ACC112 (cell line): Measurements from ENCODE around the gene POLD1.

Source experiments
- H2AFZ ChIP-seq: fragments of 200-600 bp; sonication (generic); one replicate; pipeline ENCODE4 v1.6.0; 2017; ENCODE audit warnings: antibody characterized with exemption, low read length; ENCODE audit not compliant: unreplicated experiment
- H3K27ac ChIP-seq: fragments of 200-600 bp; sonication (generic); 2 replicates; pipeline ENCODE4 v1.5.1; 2014; ENCODE audit warnings: low read depth, mild to moderate bottlenecking, antibody characterized with exemption, low read length, moderate library complexity
- H3K27me3 ChIP-seq: fragments of 200-600 bp; sonication (generic); 2 replicates; pipeline ENCODE4 v1.6.1; 2014; ENCODE audit warnings: mild to moderate bottlenecking, antibody characterized with exemption, low read length, moderate library complexity, mixed read lengths; ENCODE audit not compliant: insufficient read depth
- H3K36me3 ChIP-seq: fragments of 200-600 bp; sonication (generic); 2 replicates; pipeline ENCODE4 v1.6.1; 2016; ENCODE audit warnings: mild to moderate bottlenecking, antibody characterized with exemption, low read length, moderate library complexity, mixed read lengths; ENCODE audit not compliant: insufficient read depth
- H3K4me1 ChIP-seq: fragments of 200-600 bp; sonication (generic); one replicate; pipeline ENCODE4 v1.6.1; 2016; ENCODE audit warnings: low read length, mixed read lengths; ENCODE audit not compliant: insufficient read depth, unreplicated experiment, control insufficient read depth
- H3K4me3 ChIP-seq: fragments of 200-600 bp; sonication (generic); 2 replicates; pipeline ENCODE4 v1.5.1; 2014; ENCODE audit warnings: mild to moderate bottlenecking, low read depth, low read length
- H3K79me2 ChIP-seq: fragments of 200-600 bp; sonication (generic); one replicate; pipeline ENCODE4 v1.6.0; 2016; ENCODE audit warnings: low read length; ENCODE audit not compliant: control insufficient read depth, unreplicated experiment, insufficient read depth

POLD1 gene

DNA sequence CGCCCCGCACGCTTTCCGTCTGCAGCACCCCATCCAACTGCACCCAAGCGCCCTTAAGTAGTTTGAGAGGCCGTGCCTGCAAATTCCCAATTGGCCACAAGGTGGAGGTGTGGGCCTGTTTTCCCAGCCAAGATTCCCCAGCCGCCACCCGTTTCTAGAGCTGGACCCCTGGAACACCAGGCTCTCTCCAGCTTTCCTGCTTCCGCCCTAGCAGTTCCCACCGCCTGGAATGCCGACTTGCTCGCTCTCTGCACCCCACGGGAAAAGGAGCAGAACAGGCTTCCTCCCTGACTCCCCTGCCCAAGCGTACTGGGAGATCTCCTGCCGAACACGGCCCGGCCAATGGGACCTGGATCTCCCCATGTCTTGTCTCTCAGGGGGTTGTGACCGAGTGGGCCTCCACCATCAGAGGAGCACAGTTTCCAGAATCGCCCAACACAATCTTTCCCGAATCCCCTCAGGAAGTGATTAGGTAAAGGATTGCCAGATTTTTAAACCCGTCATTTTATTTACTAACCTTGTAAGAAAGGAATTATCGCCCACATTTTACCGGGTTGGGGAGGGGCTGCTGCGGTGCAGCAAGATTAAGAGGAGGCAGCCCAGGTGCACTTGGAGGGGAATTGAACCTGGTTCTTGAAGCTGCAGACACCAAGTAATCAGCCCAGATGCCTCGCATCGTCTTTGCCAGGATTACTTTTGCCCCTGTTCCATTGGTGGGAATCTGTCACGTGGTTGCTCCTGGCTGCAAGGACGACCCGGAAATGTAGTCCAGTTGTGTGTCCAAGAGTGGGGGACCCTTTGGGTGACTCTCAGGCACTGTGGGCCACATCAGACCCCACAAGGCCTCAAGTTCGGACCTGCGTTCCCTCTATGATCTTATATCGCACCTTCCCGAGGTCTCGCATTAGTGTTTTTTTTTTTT lies 15.2 kb upstream of the POLD1 start:
- H3K27ac ChIP-seq, result no peak overlapping the region
- no peaks in the 10 kb centered on the region for H3K36me3 ChIP-seq
- H3K4me3 ChIP-seq, result peak overlapping the region; percentile 85
- no peaks in the 10 kb centered on the region for H3K4me1 ChIP-seq
- H3K27me3 ChIP-seq, result no peaks in the 10 kb centered on the region
- H3K79me2 ChIP-seq, result no peaks in the 10 kb centered on the region
- H2AFZ ChIP-seq, result peak overlapping the region; percentile 99

DNA sequence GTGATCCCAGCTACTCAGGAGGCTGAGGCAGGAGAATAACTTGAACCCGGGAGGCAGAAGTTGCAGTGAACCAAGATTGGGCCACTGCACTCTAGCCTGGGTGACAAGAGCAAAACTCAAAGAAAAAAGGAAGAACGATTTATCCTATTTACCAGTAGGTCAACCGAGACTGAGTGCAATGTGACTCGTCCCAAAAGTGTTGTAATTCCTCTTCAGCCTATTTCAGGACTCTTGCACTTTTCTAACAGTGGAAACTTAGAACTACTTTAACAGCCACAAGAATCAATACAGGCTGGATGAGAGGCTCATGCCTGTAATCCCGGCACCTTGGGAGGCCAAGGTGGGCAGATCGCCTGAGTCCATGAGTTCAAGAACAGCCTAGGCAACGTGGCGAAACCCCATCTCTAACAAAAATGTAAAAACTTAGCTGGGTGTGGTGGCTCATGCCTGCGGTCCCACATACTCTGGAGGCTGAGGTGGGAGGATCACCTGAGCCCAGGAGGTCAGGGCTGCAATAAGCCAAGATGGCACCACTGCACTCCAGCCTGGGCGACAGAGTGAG lies 12.2 kb upstream of the POLD1 start:
- Histone ChIP-seq H3K4me3 (no peak overlapping the region), H2AFZ (no peak overlapping the region), H3K4me1 (no peaks in the 10 kb centered on the region), H3K27ac (no peak overlapping the region), H3K36me3 (no peaks in the 10 kb centered on the region), H3K79me2 (no peaks in the 10 kb centered on the region), H3K27me3 (no peaks in the 10 kb centered on the region)

GRCh38 chr19:50376166-50377050 lies 7.7 kb upstream of the POLD1 start, which contains the start of gene NR1H2:
Gene NR1H2, plus strand, starts transcription at chr19:50376457. Its CDS starts 1,149 bp downstream, at chr19:50377606.
- Histone ChIP-seq H3K27ac (peak within 1 kb of the TSS; percentile 97), H2AFZ (peak within 1 kb of the TSS; percentile 59), H3K79me2 (peaks cover 3% of the 10 kb centered on the region), H3K27me3 (no peaks in the 10 kb centered on the region), H3K36me3 (no peaks in the 10 kb centered on the region), H3K4me3 (peak within 1 kb of the TSS; percentile 91), H3K4me1 (no peaks in the 10 kb centered on the region)

GRCh38 chr19:50377051-50377461 lies 7.1 kb upstream of the POLD1 start:
- peak overlapping the region; percentile 43; the same call in 1 of the 2 replicates for H3K4me3 ChIP-seq
- H3K79me2 ChIP-seq, result peaks cover 3% of the 10 kb centered on the region
- no peaks in the 10 kb centered on the region for H3K27me3 ChIP-seq
- H3K36me3 ChIP-seq, result no peaks in the 10 kb centered on the region
- H2AFZ ChIP-seq, result no peak overlapping the region
- H3K4me1 ChIP-seq, result no peaks in the 10 kb centered on the region
- no peak overlapping the region for H3K27ac ChIP-seq

GRCh38 chr19:50377517-50377916 lies 6.6 kb upstream of the POLD1 start:
- Histone ChIP-seq H3K4me1 (no peaks in the 10 kb centered on the region), H3K27ac (no peak overlapping the region), H3K27me3 (no peaks in the 10 kb centered on the region), H3K79me2 (peaks cover 3% of the 10 kb centered on the region), H3K36me3 (no peaks in the 10 kb centered on the region), H3K4me3 (no peak overlapping the region), H2AFZ (no peak overlapping the region)

DNA sequence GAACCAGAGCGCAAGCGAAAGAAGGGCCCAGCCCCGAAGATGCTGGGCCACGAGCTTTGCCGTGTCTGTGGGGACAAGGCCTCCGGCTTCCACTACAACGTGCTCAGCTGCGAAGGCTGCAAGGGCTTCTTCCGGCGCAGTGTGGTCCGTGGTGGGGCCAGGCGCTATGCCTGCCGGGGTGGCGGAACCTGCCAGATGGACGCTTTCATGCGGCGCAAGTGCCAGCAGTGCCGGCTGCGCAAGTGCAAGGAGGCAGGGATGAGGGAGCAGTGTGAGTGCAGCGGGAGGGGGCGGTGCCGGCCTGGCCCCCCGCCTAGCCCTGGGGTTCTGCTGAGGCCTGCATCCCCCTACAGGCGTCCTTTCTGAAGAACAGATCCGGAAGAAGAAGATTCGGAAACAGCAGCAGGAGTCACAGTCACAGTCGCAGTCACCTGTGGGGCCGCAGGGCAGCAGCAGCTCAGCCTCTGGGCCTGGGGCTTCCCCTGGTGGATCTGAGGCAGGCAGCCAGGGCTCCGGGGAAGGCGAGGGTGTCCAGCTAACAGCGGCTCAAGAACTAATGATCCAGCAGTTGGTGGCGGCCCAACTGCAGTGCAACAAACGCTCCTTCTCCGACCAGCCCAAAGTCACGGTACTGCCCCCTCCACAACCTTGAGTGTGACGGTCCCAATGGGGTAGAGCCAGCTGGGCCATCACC lies 5.8 kb upstream of the POLD1 start:
- Histone ChIP-seq H3K27me3 (no peaks in the 10 kb centered on the region), H3K27ac (no peak overlapping the region), H3K79me2 (peaks cover 3% of the 10 kb centered on the region), H3K4me3 (no peak overlapping the region), H2AFZ (no peak overlapping the region), H3K36me3 (no peaks in the 10 kb centered on the region), H3K4me1 (no peaks in the 10 kb centered on the region)

GRCh38 chr19:50378863-50379236 lies 5.3 kb upstream of the POLD1 start:
- no peak overlapping the region for H2AFZ ChIP-seq
- H3K4me1 ChIP-seq, result no peaks in the 10 kb centered on the region
- no peak overlapping the region for H3K27ac ChIP-seq
- H3K36me3 ChIP-seq, result no peaks in the 10 kb centered on the region
- no peaks in the 10 kb centered on the region for H3K27me3 ChIP-seq
- H3K4me3 ChIP-seq, result no peak overlapping the region
- peaks cover 3% of the 10 kb centered on the region for H3K79me2 ChIP-seq

GRCh38 chr19:50379602-50380001 lies 4.5 kb upstream of the POLD1 start:
- Histone ChIP-seq H3K27ac (no peak overlapping the region), H3K4me1 (no peaks in the 10 kb centered on the region), H2AFZ (no peak overlapping the region), H3K27me3 (no peaks in the 10 kb centered on the region), H3K36me3 (no peaks in the 10 kb centered on the region), H3K79me2 (peaks cover 3% of the 10 kb centered on the region), H3K4me3 (no peak overlapping the region)

DNA sequence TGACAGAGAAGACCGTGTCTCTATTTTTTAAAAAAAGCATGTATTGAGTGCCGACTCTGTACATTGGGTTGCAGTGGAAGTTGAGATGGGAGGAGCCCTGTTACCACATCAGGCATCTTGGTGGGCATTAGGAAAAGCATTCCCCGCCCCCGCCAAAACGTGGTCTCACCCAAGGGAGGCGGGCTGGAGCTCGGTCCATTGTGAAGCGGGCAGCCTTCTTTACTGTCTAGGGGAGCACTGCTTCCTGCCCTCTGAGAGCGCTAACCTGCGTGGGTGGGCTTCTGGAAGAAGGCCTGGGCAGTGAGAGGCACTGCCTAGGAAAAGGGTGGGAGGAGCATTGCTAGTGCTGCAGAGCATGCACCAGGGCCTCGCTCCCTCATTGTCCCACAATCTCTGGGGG lies 4.0 kb upstream of the POLD1 start:
- no peaks in the 10 kb centered on the region for H3K36me3 ChIP-seq
- peaks cover 5% of the 10 kb centered on the region for H3K79me2 ChIP-seq
- no peak overlapping the region for H3K27ac ChIP-seq

GRCh38 chr19:50380751-50381151 lies 3.4 kb upstream of the POLD1 start:
- Histone ChIP-seq H3K36me3 (no peaks in the 10 kb centered on the region), H2AFZ (no peak overlapping the region), H3K4me3 (no peak overlapping the region), H3K4me1 (no peaks in the 10 kb centered on the region), H3K79me2 (peaks cover 10% of the 10 kb centered on the region), H3K27me3 (no peaks in the 10 kb centered on the region), H3K27ac (no peak overlapping the region)

More for the DNA sequence above, 4.0 kb upstream of the POLD1 start:
- no peak overlapping the region for H3K4me3 ChIP-seq
- H3K27me3 ChIP-seq, result no peaks in the 10 kb centered on the region
- H3K4me1 ChIP-seq, result no peaks in the 10 kb centered on the region
- no peak overlapping the region for H2AFZ ChIP-seq
